Right renal pelvis (tissue), 4 donors: Measurements from ENCODE around the gene CDH13. TPM values are rescaled to one million over a fixed set of nuclear protein-coding genes. Genes with fewer than 3 reads are reported as not detected.

Source experiments
- DNase-seq, 4 donors: peaks; one replicate each; pipeline ENCODE4 v3.0.0-alpha.2; 2013; ENCODE audit warnings: low read depth in 4 of 4, low spot score in 3 of 4, missing footprints in 1 of 4
- polyA plus RNA-seq, 4 donors: library from polyadenylated mRNA; unstranded; fragments of 120-200 nt; gene quantifications; one replicate each; pipeline ENCODE4 v1.2.1, GENCODE V29; 2013; ENCODE audit not compliant: insufficient read length in 4 of 4

CDH13 gene
- polyA plus RNA-seq, 4 donors, result 10.1 to 16.5 (median 13.4) TPM

DNA sequence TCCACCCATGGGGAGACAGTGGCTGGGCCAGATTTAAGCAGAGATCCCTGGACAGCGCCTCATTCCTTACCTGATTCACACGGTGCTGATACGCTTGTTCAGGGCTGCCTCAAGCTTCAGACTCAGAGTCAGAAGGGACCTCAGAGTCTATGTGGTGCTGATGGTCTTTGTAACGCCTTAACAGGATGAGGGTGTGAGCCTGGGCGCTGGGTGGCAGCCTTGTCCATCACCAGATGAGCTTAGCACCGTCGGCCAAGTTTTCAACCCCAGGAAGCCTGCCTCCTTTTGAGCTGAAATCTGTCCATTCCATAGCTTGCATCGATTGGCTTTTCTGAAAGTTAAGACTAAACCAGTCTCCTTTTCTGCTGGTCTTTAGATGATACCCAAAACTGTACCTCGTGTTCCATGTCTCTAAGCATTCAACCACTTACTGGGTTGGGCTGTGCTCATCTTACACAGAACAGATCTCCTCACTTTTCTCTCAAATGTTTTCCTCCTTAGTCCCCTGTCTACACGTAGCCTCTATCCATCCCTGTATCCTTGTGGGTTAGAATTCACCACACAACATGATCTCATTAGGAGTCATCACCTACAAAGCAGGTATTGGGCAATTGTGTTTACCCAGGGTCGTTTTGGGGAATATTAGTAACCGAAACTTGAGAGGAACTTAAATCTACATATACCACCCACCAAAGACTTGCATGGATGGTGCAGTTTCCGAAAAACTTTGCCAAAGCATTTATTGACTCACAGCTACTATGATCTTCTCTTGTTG is 573.4 kb downstream of the CDH13 start:
- no peak for DNase-seq

DNA sequence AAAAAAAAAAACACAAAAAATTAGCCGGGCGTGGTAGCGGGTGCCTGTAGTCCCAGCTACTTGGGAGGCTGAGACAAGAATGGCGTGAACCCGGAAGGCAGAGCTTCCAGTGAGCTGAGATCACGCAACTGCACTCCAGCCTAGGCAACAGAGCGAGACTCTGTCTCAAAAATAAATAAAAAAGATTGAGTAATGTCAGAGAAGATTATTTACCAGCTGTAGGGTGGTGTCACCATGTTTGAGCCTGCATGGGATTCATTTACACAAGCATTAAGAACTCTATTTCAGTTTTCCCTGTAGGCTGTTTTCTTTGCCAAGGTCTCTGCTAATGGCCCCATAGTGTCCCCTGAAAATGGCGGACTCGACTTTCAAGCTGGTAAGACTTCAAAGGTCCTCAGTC is 575.0 kb downstream of the CDH13 start:
- DNase-seq, result no peak

DNA sequence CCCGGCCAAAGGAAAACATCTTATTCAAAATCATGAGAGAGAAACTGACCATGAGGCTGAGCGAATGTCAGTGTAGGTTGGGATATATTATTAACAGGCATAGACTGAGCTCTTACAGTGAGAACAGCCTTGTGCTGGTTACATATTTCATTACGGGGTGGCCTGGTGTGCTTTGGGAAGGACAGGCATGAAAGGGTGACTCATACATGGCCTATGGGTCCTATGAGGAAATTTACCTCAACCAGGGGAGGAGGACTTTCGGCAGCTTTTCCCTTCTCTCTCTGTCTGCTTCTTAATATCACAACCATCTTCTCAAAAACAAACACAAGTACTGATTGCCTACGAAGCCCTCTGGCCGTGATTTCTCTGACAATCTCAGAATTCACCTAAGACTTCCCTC is 579.1 kb downstream of the CDH13 start:
- DNase-seq, result no peak

DNA sequence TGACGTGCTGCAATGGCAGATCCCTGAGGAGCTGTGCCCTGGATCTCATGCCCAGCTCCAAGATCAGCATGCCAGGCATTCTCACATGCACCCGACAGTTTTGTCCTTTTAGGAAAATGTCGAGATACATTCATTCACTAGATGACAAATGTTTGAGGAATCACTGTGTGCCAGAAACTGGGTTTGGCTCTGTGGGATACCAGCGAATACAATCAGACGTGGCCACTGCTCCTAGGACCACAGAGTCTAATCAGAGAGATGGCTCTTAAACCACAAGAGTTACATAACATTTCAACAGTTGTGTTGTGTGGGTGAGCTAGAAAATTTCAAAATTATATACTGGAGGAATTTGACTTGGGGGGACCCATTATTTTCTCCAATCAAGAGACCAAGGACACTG is 579.7 kb downstream of the CDH13 start:
- DNase-seq, result no peak

DNA sequence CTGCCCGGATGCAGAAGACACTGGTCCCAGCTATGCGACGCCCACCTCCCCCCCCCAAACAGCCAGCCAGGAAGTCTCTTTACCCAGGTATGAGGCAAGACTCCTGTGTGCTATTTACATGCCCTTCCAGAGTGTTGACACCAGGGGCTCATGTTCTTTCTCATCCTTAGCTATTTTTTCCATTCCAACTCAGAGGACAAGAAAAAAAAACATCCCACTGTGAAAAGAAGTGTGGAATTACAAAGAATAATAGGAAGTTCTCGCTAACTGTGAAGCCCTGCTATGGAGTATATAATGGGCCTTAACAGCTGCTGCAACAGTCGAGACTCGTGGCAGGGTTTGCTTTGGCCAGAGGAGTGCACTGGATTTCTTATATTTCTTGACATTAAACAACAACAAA is 584.9 kb downstream of the CDH13 start:
- DNase-seq, result no peak

DNA sequence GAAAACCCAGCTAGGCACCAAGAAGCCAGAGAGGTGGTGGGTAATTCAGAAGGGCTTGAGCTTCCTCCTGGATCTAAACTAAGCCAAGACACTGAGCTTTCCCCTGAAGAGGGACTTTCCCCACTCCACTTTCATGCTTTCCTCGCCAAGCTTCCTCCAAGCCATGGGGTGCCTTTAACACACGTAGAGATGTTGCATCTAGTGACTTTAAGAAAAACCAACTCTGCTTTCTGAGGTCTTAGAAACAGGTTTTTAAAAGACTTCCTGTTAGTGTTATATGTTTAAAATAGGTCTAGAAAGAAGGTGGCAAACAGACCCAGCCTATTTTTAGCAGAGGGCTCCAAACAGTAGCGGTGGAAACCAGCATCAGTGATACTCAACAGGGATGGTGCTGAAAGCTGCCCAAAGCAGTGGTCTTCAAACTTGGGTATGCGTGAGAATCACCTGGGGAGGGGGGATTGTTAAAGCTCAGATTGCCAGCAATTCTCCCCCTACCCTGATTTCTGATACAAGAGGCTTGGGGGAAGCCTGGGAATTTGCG is 585.6 kb downstream of the CDH13 start:
- no peak for DNase-seq

DNA sequence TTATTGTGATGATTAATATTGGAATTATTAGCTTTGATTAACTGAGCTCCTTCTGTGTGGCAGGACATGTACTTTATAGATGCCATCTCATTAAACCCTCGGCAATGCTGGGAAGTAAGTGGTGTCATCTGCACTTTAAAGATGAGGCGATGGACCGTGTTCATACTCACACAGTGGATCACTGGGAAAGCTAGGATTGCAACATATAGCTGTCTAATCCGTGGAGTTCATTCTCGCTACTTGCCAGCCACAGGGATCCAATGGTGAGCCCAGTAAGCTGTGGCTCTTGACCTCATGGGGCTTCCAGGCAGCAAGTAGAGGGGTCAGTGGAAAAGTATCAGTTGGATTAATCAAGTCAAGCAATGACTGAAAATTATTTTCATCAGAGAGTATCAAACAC is 587.9 kb downstream of the CDH13 start:
- DNase-seq, result no peak

DNA sequence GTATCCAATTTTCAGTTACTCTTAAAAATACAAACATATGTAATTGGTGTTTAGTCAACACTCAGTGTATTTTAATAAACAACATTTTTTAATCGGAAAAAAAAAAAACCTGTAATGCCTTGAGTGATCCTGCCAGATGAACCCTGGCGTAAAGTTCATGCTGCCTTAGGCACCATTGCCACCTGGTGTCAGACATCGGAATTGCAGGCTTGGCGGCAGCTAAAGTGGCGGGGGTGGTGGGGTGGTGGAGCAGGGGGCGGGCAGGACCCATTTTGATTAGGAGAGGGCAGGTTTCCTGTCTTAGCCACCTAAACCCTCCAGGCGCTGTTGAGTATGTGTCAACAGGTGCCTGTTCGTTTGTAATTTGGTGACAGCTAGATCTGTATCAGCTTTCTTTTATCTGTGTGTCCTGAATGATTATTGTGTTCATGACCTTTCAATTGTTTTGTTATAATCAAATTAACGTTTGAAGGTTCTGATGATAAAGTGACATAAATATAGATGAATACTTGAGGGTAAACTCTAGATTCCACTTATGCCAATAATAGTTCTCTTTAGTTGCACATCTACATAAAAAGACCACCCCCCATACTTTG is 588.7 kb downstream of the CDH13 start:
- no peak for DNase-seq

DNA sequence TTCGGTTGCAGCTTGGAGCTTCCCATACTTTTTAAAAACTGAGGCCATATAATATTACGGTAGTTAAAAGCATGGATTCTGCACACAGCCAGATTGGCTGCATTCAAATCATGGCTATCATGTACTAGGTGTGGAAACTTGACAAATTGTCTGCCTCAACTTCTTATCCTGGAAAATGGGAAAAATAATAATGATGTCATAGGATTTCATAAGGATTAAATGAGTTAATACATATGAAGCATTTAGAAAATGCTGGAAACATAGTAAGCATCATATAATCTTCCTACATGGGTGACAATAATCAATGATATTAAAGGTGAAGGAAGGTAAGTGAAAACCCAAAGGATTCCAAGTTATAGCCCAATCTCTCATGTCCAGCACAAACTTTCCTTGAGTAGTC is 592.5 kb downstream of the CDH13 start:
- no peak for DNase-seq

DNA sequence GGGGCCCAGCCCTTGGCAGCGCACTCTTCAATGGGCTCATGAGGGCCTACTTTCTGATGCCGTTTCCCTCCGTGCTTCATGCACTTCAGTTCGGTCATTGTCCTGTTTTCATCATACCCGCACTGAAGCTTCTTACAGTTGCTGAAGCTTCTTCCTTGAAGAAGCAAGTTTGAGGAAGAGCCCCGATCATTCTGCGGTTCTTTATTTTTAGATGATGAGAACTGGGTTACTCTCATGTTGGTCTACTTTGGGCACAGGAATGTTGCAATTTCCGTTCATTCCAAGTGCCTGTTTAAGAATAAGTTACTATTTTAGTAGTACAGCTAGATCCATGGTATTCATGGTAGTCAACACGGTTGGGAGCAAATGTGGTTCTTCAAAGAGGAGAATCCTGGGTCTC is 593.3 kb downstream of the CDH13 start:
- DNase-seq, result no peak

DNA sequence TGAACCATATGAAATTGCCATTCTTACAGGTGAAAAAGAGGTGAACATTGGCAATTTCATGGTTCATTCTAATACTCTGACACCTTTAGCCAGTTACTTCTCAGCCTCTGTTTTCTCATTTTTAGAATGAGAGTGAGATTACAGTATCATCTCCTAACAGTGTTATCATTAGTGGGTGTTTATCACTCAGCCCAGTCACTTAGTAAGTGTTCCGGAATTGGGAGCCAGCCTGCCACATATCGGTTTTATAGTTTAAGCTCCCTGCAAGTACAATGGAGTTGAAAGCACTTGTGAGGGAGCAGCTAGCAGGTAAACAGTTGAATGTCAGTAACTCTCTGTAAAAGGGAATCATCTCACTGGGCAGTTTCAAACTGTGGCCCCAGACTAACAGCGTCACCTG is 597.9 kb downstream of the CDH13 start:
- no peak for DNase-seq

DNA sequence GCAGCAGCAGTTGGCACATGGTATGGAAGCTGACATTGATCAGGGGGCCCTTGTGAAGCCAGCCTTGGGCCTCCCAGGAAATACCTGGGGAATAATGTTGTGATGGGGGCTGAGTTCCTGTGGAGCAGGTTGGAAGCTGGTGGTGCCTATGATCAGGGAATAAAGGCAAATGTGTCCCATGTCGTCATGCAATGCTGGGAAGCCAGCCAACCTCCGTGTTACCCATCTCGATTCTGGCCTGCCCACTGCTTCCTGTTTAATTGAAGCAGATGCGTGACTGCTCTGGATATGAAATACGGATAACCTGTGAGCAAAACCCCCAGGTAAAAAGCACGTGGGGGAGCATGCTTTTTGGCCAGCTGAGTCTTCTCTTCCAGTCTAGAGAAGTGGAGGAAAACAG is 600.6 kb downstream of the CDH13 start:
- DNase-seq, result no peak

DNA sequence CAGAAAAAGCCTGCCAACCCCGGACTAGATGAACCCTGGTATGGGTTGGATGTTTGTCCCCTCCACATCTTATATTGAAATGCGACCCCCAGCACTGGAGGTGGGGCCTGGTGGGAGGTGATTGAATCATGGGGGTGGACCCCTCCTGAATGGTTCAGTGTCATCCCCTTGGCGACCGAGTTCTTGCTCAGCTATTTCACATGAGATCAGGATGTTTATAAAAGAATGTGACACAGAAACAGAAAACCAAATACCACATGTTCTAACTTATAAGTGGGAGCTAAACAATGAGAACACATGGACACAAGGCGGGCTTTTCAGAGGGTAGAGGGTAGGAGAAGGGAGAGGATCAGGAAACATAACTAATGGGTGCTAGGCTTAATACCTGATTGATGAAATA is 605.0 kb downstream of the CDH13 start:
- no peak for DNase-seq

DNA sequence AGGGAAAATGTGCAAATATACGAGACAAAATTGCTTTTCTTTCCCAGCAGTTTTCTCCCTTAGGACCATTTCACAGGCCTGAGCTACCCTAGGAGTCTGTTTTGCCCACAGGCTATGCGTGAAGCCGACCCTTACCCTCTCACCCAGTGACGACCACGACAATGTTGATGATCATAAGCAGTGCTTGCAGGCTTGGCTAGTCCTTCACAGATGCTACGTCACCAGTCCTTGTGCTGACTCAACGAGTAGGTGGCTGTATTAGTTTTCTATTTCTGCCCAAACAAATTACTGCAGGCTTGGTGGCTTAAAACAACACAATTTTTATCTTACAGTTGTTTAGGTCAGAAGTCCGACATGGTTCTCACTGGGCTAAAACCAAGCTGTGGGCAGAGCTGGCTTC is 606.4 kb downstream of the CDH13 start:
- peak in 1 of 4 donors; percentile 5 for DNase-seq

DNA sequence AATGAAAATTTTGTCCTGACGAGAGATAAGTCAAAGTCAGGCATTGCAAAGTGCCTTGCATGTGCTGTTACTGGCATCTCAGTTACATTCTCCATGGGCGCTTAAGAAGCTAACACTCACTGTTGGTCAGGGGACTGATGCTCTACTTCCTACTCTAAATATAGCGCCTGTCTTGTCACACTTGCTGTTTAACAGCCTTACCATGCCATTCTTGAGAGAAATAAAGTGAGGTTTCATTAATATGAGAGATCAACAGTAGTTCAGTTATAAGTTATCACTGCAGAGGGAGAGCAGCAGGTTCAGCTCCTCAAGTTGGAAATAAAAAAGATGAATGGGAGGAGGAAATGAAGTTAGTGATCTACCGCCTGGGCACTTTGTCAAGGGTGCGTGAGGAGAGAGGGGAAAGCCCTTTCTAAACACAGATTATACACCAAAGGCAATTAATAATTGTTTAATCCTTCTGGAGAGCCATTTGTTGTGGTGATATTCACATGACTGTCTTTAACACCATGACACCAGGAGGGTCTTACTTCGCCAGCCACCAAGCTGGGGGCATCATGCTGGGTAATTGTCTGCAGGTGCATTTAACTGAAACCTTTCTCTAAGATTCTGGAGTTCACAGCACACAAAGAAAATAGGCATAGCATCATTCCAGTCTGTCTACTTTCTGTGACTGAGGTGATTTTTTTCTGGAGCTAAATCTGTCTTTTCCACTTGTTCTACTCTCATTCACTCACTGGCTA is 612.4 kb downstream of the CDH13 start:
- no peak for DNase-seq

DNA sequence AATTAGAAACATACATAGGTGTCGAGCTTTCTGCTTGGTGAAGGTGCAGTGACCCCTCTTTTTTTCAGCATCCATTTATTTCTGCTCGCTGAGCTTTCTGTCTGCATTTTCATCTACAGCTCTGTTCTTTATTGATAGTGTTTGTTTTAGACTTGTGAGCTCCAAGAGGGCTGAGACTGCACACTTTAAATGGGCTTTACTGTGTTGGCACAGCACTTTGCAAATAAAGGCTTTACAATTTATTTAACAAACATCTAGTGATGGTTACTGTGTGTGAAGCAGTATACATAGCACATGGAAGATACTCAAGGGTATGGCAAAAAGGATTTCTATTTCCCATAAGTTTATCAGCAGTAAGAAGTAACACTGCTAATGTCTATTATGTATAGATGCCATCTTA is 617.3 kb downstream of the CDH13 start:
- DNase-seq, result no peak

DNA sequence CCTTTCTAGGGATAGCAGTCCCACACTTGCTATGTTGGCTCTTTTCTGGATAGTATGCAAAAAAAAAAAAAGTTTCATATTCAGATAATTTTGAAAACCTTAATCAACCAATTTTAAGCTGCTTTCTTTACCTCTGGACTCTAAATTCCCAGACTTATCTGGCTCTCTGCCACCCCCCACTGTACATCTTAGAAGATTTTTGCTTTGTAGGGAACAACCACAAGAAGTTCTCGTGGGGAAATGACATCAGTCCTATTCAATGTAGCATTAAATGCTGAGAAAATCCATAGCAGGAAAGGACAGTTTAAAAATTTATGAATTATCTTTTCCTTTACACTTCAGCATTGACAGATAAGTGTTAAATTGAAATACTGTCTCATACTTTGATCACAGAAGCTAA is 618.3 kb downstream of the CDH13 start:
- DNase-seq, result no peak

DNA sequence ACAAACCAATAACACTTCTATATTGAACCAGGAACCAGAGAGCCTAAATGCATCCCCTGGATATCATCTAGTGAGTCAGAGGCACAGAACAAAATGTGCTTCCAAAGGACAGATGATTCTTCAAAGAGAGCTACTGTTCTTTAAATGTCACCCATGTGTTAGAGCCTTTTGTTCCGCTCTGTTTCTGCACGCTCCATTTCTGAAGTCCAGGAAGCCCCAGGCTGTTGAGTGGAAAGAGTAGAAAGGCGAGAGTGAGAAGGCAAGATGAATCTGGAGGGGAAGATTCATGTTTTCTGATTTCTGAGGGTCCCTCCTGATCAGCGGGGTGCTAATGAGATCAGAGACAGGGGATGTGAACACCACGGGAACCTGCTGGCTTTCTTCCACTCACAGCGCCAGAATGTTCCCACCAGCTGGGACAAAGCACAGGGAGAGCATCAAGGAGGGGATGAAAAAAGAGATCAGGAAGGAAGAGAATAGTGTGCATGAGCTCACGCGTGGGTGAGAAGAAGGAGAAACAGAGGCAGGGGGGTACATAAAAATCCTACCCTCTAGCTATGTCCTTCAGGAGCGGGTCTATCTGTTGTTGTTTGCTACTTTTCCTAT is 621.1 kb downstream of the CDH13 start:
- DNase-seq, result no peak

DNA sequence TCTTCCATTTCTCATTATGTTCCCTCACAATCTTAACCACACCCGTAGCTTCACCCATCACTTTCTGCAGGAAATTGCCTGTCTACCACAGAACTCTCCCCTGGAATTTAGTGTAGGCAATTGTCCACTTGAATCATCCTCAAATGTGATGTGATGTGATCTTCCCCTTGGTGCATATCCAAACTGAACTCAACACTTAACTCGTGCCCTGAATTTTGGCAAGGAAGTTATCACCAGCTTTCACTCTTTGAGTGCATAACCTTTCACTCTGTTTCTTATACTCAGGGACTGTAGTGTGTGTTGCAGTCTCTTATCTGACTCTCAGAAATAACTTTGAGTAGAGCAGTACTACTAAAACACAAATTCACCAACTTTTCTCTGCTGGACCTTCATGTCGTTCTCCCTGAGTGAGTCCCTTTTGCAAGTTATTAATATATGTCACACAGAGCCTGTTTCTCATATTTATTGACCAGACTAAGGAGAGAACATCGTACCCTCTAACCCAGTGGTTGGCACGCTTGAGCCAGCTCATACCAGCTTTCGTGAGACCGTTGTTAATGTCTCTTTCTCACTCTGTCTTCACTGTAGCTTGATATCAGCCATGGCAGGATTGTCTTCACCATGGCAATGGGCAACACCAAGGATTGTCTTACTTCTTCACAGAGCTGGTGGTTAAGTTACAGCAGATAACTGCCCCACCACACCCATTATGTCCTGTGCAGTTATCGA is 622.1 kb downstream of the CDH13 start:
- no peak for DNase-seq

DNA sequence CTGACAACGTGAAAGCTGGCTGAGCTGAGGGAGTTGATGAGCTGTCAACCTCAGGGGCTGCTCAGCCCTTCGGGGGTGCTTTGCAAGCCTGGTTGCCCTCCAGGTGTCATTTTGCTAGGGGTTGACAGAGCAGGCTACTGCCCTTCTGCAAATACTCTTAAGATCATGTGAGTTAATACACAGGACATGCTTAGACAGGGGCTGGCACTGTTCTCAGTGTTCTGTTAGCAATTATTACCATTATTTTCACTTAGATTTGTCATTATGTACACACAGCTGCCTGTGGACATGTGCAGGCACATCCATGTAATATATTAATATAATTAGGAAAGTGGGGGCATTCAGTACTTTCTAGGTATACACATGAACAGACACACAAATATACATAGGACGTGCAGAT is 626.8 kb downstream of the CDH13 start:
- no peak for DNase-seq
